ENCODE measurements around the gene DNAAF8.

DNA sequence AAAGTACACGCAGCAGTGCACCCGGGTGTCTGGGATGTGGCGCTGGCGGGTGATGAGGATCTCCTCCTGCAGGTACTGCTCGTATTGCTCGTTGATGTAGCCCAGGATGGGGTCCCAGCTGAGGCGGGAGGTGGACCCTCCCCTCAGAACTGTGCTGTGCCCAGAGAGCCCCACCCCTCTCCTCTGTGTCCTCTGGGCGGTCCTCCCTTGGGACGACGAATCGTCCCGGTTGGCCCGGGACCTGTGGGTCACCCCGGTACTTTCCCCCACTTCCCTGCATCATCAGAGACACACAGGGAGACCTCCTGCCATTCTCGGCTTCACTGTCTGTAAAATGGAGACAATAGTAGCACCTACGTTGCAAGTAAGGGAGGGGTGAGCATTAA is 49.6 kb downstream of the DNAAF8 start:
- TF ChIP-seq, protein P1, sequence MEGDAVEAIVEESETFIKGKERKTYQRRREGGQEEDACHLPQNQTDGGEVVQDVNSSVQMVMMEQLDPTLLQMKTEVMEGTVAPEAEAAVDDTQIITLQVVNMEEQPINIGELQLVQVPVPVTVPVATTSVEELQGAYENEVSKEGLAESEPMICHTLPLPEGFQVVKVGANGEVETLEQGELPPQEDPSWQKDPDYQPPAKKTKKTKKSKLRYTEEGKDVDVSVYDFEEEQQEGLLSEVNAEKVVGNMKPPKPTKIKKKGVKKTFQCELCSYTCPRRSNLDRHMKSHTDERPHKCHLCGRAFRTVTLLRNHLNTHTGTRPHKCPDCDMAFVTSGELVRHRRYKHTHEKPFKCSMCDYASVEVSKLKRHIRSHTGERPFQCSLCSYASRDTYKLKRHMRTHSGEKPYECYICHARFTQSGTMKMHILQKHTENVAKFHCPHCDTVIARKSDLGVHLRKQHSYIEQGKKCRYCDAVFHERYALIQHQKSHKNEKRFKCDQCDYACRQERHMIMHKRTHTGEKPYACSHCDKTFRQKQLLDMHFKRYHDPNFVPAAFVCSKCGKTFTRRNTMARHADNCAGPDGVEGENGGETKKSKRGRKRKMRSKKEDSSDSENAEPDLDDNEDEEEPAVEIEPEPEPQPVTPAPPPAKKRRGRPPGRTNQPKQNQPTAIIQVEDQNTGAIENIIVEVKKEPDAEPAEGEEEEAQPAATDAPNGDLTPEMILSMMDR (IDR thresholded peaks at IDR 0.05), result no peak
- TF ChIP-seq CHD4 (IDR thresholded peaks at IDR 0.05; ENCODE audit: borderline replicate concordance) (no peak), POLR2A (IDR thresholded peaks at IDR 0.05; ENCODE audit: low read length) (no peak), ZC3H11A (IDR thresholded peaks at IDR 0.05) (no peak), EP300 (IDR thresholded peaks at IDR 0.05) (no peak), RFX5 (IDR thresholded peaks at IDR 0.05) (no peak), SREBF2 (IDR thresholded peaks at IDR 0.05) (no peak), POLR2AphosphoS2 (conservative IDR thresholded peaks at IDR 0.05; ENCODE audit: low read length) (no peak), ZFP36 (IDR thresholded peaks at IDR 0.05; ENCODE audit: borderline replicate concordance, partially characterized antibody) (no peak), ESRRA (IDR thresholded peaks at IDR 0.05; ENCODE audit: borderline replicate concordance, low read length) (no peak)
- TF ChIP-seq, protein P2, sequence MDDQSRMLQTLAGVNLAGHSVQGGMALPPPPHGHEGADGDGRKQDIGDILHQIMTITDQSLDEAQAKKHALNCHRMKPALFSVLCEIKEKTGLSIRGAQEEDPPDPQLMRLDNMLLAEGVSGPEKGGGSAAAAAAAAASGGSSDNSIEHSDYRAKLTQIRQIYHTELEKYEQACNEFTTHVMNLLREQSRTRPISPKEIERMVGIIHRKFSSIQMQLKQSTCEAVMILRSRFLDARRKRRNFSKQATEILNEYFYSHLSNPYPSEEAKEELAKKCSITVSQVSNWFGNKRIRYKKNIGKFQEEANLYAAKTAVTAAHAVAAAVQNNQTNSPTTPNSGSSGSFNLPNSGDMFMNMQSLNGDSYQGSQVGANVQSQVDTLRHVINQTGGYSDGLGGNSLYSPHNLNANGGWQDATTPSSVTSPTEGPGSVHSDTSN (IDR thresholded peaks at IDR 0.05), result no peak
- TF ChIP-seq, protein P3, sequence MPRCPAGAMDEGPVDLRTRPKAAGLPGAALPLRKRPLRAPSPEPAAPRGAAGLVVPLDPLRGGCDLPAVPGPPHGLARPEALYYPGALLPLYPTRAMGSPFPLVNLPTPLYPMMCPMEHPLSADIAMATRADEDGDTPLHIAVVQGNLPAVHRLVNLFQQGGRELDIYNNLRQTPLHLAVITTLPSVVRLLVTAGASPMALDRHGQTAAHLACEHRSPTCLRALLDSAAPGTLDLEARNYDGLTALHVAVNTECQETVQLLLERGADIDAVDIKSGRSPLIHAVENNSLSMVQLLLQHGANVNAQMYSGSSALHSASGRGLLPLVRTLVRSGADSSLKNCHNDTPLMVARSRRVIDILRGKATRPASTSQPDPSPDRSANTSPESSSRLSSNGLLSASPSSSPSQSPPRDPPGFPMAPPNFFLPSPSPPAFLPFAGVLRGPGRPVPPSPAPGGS (IDR thresholded peaks at IDR 0.05), result no peak
- TF ChIP-seq, protein P4, sequence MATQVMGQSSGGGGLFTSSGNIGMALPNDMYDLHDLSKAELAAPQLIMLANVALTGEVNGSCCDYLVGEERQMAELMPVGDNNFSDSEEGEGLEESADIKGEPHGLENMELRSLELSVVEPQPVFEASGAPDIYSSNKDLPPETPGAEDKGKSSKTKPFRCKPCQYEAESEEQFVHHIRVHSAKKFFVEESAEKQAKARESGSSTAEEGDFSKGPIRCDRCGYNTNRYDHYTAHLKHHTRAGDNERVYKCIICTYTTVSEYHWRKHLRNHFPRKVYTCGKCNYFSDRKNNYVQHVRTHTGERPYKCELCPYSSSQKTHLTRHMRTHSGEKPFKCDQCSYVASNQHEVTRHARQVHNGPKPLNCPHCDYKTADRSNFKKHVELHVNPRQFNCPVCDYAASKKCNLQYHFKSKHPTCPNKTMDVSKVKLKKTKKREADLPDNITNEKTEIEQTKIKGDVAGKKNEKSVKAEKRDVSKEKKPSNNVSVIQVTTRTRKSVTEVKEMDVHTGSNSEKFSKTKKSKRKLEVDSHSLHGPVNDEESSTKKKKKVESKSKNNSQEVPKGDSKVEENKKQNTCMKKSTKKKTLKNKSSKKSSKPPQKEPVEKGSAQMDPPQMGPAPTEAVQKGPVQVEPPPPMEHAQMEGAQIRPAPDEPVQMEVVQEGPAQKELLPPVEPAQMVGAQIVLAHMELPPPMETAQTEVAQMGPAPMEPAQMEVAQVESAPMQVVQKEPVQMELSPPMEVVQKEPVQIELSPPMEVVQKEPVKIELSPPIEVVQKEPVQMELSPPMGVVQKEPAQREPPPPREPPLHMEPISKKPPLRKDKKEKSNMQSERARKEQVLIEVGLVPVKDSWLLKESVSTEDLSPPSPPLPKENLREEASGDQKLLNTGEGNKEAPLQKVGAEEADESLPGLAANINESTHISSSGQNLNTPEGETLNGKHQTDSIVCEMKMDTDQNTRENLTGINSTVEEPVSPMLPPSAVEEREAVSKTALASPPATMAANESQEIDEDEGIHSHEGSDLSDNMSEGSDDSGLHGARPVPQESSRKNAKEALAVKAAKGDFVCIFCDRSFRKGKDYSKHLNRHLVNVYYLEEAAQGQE (IDR thresholded peaks at IDR 0.05), result no peak

All from A549 (cell line).